Measurements from ENCODE around the gene CSMD2.
A peak's percentile ranks its signal among the peaks of the same experiment; 100 is the strongest.

CSMD2 gene

DNA sequence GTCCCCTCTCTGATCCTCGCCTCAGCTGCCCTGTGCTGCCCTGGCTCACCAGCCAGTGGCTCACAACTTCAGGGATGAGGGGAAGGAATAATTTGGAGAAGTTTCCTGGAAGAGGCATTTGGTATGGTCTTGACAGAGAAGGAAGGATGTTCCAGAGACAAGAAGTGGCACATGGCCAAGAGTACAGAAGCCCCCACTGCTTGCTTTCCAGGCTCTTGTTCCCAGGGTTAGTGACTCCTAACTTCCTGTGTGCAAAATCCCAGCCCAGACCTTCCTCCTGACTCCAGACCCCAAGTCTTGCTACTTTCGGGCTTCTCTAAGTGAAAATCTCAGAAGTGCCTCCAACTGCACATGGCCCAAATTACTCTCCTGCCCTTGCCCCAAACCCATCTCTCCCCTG is 215.5 kb downstream of the CSMD2 start:
- no peak for DNase-seq

DNA sequence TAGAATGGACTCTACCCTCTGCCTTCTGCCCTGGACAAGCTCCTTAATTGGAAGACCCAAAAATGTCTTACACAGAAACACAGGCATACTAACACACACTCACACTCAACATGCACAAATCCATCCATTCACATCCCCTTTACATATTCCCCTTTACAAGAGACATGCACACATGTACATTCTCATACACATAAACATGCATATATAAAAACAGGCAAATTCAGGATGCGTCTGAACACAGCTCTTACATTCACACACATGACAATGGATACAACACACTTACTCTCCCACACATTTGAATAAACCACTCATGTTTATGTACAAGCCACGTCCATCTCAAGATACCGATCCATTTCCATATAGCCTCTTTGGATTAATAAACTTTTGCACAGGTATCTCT is 216.7 kb downstream of the CSMD2 start:
- no peak for DNase-seq

DNA sequence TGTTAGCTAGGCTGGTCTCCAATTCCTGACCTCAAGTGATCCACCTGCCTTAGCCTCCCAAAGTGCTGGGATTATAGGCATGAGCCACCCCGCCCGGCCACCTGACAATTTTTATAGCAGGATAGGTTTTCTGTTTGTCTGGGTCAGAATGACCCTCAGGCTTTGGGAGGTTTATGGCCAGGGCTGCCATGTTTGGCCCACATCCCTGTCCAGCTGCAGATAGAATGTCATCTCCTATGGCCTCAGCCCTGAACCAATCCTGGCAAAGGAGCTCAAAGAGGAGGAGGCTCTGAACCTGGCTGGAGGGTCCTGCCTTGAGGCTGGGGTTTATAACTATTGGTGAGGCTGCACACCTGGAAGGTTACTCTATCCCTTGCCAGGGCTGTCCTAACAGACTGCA is 218.2 kb downstream of the CSMD2 start:
- no peak for DNase-seq

DNA sequence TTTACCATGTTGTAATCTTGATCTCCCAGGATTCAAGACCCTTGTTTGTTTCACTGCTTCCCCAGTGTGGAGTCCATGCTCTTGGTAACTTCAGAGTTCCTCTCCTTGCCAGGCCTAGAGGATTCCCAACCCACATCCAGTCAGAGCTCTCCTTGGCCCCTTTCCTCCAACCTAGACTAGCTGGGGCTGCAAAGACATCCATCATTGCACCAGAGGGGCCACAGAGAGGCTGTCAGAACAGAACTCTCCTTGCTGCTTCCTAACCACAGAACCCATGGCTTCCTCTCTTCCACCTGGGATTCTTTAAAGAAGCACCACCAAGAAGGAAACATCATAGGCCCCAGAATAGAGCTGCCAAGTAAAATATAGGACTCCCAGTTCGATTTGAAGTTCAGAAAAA is 220.2 kb downstream of the CSMD2 start:
- DNase-seq, result no peak

DNA sequence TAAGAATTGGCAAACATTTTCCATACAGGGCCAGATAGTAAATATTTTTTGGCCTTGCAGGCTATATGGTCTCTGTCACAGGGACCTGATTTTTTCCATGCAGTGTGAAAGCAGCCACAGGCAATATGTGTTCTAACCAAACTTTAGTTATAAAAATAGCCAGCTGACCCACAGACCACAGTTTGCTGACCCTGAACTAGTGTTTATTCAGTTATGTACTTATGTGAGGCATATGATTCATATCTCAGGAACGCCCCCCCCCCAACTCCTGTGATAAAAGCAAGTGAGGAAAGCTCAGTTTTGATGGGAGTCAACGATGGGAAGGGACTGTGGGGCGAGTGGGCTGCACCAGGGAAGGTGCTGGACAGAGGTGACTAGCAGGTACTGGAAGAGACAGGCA is 221.1 kb downstream of the CSMD2 start:
- no peak for DNase-seq

DNA sequence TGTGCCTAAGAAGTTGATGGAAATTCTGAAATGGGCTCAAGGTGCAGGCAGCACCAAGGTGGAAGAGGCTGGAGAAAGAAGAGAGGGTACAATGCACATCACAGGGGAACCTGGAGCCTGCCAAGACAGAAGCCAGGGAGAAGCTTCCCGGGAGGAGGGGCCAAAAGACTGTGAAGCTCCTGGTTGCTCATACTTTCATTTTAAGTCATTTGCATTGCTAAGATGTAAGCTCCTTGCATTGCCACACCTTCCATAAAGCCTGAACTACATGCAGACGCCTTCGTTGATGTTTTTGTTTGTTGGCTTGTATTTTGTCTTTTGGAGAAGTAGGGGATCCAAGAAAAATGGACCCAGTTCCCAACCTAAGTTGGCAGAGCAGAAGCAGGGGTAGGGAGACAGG is 232.2 kb downstream of the CSMD2 start:
- DNase-seq, result no peak

DNA sequence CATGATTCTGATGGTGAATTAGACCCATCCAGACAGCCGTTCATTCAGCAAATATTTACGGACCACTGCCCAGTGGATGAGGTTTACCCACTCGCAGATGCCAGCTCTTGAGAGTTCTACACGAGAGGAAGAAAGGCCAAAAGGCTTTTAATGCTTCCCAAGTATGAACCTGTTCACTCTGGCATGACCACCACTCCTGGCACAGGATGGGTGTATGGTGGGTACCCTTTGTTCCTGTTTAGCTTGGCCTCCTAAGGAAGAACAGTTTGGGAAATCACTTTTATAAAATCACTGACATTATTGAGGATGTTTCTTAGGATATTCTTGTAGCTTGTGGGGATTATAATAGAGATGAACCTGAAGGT is 233.9 kb downstream of the CSMD2 start:
- peak; percentile 93 for DNase-seq

DNA sequence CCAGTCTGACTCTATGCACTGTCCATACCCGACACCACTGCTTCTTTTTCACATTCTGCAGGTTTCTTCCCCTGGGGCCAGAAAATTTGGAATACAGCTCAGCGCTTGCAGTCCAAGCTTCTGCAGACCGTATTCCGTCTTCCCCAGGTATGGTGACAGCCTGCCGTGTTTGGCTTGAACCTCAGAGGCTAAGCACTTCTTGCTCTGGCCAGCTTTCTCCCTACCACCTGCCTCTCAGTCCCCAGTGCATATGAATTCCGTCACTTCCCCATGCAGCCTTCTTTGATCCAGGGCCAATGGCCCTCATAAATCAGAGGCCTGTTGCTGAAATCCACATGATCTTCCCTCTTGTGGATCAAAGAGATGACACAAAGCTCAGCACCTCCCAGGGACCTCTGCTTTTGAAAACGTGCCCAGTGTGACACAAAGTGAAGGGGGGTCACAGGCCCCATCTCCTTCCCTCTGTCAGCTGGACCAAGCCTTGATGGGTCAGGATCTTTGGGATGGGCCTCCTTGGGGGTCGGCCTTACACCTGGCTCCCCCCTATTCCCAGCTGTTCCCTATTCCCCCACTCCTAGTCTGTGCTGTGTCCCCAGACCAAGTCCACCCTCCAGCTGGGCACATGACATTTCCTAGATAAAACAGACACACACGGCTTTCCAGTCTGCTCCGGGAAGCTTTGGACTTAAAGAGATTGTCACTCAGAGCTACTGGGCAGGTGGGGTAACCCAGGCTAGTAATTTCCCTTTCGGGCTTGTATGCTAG is 234.5 kb downstream of the CSMD2 start:
- DNase-seq, result peak; percentile 70

DNA sequence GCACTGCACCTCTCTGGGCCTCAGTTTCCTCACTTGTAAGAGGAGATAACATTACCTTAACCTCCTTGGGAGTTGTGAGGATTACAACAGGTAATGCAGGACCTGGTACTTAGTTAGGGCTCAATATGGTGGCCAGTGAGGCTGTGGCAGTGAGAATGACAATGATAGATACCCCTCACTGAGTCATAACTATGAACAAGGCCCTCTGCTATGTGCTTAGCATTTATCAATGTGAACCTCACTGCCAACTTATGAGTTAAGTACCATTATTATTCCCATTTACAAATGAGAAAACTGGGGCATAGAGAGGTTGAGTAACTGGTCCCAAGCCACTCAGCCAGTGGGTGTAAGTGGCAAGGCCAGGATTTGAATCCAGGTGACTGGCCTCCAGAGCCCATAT is 236.8 kb downstream of the CSMD2 start:
- no peak for DNase-seq

DNA sequence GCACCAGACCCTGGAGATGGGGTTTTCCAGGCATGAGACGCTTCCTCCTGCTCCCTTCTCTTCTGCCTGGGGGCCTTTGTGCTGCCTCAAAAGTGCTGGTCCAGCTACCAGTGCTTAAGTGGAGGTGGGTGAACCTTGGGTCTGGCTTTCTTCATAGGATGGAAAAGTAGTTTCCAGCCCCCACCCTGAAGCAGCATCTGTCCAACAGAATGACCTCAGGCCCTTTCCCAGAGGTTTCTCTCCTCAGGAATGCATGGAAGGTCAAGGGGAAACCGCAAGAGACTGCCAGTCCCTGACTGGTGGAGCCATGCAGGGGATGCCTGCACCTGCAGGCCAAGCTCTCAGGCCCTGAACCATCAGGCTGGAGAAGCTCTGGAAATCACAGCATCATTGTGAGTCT is 237.3 kb downstream of the CSMD2 start:
- no peak for DNase-seq

DNA sequence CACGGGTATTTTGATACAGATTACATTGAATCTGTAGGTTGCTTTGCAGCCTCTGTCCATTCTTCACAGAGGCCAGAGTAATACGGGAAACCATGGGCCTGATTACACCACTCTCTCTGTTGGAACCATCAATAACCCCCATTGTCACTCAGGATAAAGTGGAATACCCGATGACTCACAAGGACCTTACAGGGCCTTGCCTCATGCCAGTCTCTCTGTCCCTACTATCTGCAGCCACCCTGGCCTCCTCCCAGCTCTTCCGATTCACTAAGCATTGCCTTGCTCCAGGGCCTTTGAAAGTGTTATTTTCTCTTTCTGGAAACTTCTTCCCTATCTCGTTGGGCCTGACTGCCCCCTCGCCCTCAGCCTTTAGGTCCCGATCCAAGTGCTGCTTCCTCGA is 239.4 kb downstream of the CSMD2 start:
- no peak for DNase-seq

DNA sequence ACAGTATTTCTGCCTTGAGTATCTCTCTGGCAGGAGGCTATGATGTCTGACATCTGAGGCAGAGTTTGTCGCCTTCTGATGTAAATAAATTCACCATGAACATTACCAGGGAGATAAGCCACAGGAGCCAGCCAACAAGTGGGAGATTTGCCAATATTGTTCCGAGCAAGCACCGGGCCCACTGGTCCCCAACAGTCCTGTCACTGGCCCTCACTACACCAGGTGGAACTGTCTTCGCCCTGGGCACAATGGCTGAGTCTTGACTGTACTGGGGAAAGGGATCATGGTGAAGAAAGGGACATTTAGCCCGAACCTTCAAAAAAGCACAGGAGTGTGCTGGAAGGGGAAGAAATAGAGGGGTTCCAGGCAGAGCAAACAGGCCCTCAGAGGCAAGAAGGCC is 243.7 kb downstream of the CSMD2 start:
- DNase-seq, result no peak

DNA sequence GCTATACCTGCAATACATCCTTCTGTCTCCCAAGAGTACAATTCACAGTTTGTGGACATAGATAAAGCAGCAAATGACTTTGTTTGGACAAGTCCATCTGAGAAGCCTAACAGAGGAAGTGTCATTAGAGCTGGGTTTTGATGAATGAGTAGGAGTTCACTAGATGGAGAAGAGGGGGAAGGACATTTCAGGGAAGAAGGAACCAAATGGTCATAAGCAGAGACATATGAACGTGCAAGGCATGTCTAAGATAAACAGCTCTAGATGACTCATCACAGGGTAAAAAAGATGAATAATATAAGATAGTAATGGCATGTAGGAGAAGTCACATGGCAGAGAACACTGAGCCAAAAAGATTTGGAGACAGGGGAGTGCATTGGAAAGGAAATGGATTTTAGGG is 246.7 kb downstream of the CSMD2 start:
- no peak for DNase-seq

DNA sequence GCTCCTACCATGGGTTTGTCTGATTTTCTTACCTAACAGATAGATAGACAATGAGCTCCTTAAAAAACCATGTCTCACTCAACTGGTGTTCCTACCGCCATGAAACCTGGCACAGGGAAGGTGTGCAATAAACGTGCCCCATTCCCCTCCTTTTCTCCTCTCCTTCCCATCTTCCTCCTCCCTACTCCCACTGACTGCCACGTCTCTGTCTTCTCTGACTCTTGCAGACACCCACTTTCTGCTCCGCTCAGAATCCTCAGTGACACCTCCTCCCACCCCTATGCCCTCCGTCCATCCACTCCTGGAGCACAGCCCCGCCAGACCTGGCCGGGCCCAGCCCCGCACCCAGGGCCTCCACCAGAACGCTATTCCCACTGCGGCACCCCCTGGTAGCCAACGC is 248.2 kb downstream of the CSMD2 start:
- no peak for DNase-seq

DNA sequence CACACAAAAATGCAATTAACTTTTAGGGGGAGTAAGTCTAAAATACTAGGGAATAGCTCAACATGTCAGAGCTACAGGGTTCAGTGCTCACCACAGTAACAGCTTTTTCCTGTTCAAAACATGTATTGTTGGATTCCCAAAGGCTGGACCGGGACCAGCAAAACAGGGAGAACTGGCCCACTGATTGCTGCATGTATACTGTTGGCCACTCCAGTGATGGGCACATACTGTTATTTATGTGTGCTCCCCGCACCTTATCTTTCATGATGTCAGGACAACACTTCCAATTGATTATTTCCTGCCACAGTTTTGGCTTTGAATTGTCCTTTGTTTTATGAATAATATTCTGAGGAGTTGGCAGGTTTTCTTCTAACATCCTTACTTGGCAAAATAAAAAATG is 250.5 kb downstream of the CSMD2 start:
- DNase-seq, result no peak

DNA sequence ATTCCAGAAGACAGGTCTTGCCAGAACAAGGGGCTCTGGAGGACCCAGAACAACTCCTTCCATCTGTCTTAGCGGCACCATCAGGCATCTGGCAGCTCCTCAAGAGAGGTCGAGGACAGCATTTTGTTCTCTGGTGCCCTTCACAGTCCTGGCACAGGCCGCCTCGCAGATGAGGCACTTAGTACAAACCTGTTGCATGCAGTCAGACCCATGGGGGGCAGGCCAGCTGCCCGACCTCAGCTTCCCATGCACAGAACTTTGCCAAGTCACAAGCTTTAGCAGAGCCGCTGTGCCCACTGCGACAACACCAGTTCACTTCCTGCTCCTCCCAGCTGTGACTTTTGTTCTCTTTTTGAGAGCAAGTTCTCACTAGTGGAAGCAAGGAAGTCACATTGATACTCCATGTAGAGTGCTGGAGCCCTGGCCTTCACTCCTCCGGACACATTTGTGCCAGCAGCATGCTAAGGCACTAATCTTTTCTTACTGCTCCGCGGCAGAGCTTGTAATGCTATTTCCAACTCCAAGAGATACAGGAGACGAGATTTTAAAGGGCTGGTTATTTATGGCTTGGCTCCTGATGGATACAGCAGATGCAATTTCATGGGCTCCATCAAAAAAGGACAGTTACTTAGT is 256.6 kb downstream of the CSMD2 start:
- no peak for DNase-seq

DNA sequence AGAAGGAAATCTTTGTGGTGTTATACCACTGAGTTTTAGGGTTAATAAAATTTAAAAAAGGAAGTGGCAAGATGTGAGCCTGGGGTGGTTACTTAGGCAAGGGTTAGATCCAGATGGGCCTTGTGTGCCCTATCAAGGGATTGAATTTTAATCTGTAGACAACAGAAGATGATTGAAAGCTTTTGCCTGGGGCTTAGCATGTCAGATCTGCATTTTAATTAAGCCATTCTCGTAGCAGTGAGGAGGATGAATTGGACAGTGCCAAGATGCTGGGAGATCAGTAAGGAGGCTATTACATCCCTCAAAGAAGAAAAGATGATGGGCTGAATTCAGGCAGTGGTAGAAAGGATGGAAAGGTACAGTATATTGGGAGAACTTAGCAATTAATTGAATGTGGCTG is 258.9 kb downstream of the CSMD2 start:
- DNase-seq, result no peak

DNA sequence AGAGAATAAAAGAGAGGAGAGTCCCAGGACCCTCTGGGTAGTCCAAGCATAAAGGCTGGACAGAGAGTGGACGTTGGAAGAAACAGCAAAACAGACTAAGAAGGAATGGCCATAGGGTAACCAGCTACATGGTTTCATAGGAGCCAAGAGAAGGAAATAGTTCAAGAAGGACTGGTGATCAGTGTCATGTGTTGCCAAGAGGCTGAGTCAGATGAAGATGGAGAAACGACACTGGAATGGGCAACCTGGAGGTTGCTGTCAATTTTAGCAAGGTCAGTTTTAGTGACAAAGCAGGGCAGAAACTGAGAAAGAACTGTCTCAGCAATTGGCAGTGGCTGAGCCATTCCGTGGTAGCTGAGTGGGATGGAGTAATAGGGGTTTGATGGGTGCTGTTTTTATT is 259.8 kb downstream of the CSMD2 start:
- DNase-seq, result no peak

DNA sequence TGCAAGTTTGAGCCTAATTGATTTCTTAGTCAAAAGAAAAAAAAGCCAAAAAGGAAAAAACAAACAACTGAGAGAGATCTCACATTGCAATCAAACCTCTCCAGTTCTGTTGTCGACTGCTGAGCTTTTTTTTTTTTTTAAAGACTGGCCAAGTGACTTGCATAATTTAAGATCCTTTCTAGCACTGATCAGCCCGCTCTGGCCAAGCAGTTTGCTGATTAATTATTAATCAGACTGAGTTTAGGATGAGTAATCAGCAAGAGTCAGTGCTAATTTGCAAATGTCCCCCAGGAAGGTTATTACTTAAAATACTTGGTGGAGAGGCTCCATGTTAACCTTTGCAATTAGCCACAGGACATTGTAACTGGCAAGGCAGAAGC is 261.8 kb downstream of the CSMD2 start:
- DNase-seq, result peak; percentile 28

DNA sequence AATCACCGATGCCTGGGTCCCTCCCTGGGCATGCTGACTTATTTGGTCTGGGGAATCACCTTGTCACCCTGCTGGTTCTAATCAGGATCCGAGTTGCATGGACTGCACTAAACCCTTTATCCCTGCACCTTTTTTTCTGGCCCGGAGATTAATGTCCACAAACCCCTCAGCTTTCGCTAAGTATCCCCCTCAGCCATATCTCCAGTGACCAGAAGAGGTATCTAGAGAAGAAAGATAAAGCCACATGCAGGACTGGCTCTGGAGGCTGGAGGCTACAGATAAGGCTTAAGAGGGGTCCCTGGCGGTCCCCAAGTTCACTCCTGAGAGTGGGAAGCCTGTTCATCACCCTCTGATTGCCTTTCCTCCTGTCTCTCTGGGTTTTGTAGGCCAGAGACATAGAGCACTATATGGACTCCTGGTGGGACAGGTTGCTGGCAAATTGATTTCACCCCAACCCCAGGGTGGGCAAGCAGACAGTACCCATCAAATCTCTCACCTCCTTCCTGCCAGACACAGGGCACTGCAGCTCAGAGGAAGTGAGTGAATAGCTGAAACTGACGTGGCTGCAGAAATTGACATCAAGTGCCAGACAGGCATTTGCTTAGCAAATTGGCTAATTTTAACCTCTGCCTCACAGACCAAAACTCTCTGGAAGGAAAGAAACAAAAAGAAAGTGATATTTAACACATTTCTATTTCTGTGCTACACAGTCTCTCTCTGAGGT is 262.4 kb downstream of the CSMD2 start:
- no peak for DNase-seq

DNA sequence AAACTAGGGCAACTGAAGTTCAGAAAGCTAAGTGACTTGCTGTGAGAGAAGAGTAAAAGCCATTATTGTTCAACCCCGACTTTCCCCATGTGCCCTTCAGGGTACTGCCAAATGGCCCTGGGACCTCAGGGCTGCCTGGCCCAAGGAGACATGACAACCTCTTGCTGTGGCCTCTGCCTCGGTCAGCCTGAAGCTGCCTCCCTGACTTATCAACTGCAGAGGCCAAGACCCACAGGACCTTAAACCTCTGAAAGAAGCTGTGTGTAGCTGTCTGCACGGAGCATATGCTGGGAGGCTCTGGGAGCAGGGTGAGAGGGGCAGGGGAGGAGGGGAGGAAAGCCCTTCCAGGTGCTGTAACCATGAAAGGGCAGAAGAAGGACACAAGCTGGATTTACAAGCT is 265.3 kb downstream of the CSMD2 start:
- no peak for DNase-seq

DNA sequence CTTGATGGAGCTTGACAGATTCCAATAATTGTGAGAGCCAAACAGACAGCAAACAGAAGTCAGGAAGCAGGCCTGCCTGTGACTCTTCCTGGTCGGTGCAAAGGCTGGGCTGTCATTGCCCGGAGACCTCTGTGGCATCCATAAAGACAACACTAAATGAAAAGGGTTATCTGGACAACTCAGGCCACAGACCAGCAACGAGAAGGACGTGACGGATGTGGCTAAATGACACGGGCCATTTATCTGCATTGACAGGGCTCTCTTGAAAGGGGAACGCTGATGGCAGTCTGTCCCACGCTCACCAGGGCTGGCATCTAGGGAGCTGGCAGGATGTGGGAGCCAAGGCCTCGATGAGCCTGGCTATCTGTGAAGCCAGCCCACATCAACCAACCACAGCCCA is 266.1 kb downstream of the CSMD2 start:
- DNase-seq, result no peak

DNA sequence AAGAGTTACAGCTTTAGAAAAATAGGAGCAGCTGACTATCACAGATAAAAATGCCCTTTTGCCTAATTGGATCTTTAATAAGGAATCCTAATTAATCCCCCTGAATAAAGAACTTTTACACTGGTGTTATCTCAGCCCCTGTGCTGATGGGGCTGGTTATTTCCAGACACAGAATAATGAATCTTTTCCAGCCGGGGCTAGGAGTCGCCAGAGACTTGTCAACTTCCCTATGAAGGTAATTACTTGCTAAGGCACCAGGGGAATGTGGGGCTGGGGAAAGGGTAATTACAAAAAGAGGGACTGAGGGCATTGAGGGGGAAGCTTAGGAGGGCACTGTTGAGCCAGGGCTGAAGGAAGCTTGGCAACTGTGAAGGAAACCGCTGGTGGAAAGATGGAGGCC is 266.6 kb downstream of the CSMD2 start:
- DNase-seq, result no peak

DNA sequence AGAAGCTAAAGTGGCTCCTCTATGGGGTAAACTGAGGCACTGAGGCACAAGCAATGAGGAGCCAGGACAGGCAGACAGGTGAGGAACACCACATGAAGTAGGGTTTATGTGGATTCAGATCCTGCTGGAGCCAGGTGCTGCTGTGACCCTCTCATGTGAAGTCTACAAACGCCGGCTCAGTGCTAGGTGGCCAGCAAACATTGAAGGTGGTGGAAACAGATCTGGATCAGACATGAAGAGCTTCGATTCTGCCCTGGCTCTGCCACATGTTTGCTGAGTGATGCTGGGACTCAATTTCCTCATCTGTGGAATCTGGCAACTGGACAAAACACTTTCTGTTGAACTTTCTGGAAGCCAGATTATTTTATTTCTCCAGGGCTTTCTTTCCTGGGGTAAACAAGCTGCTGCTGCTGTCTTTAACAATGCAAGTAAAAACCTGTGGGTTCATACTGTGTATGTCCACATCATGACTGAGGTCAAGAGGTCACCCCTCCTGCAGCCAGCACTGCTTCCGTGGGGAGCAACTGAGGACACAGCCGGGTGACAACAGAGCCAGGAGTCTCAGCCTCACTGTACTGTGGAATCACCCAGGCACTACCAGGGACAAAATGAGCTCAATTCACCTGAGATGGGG is 267.8 kb downstream of the CSMD2 start:
- no peak for DNase-seq

All from DMS79 treated with DMSO at 0.1 percent for 48 hours (cell line).